CD4-positive, alpha-beta T cell (primary cell): Measurements from ENCODE around the gene FOXRED1. TPM values are rescaled to one million over a fixed set of nuclear protein-coding genes. Genes with fewer than 3 reads are reported as not detected.

Experiments
- ATAC-seq: fragments of 200-7000 bp; cut with Tn5 transposase; one replicate; pipeline ENCODE4 v1.10.0; 2022; ENCODE audit warnings: mild to moderate bottlenecking; ENCODE audit not compliant: poor library complexity
- CTCF ChIA-PET: fragments of 350-600 bp; sonication (Branson Sonifier 250); formaldehyde crosslinking; loops from one replicate; lab custom pipeline; 2021; ENCODE audit warnings: antibody characterized with exemption, inconsistent platforms; lab: Charles Lee
- POLR2A ChIA-PET: fragments of 350-600 bp; sonication (Branson Sonifier 250); formaldehyde crosslinking; loops from one replicate; lab custom pipeline; 2021; ENCODE audit warnings: antibody characterized with exemption, inconsistent platforms; lab: Charles Lee
- DNase-seq, 14 experiments: peaks; one replicate each; pipeline ENCODE4 v3.0.0-alpha.2; 2013 to 2020; ENCODE audit warnings: mixed read lengths in 2 of 14
- H3K27ac ChIP-seq, 2 donors: one replicate each; pipeline versions ENCODE4 v1.5.1 to v1.7.0; 2013; ENCODE audit warnings: low read length in 2 of 2, low read depth in 1 of 2, mild to moderate bottlenecking in 1 of 2
- H3K27me3 ChIP-seq, 2 experiments: 1 replicate in 1 of 2; 2 replicates in 1 of 2; pipeline versions ENCODE4 v1.6.1 to v1.7.0; 2013; ENCODE audit warnings: low read length in 2 of 2, control low read depth in 1 of 2, mild to moderate bottlenecking in 1 of 2, moderate library complexity in 1 of 2; ENCODE audit not compliant: insufficient read depth in 2 of 2, control insufficient read depth in 1 of 2
- H3K36me3 ChIP-seq: one replicate; pipeline ENCODE4 v1.6.1; 2013; ENCODE audit warnings: low read length, control low read depth; ENCODE audit not compliant: insufficient read depth
- H3K4me1 ChIP-seq: one replicate; pipeline ENCODE4 v1.6.1; 2013; ENCODE audit warnings: low read length, control low read depth; ENCODE audit not compliant: insufficient read depth
- H3K4me3 ChIP-seq: one replicate; pipeline ENCODE4 v1.5.1; 2013; ENCODE audit warnings: mild to moderate bottlenecking, low read length, moderate library complexity
- H3K9me3 ChIP-seq, 2 experiments: 1 replicate in 1 of 2; 2 replicates in 1 of 2; pipeline versions ENCODE4 v1.6.1 to v1.7.0; 2013; ENCODE audit warnings: low read length in 2 of 2, mild to moderate bottlenecking in 2 of 2, control low read depth in 1 of 2, moderate library complexity in 1 of 2; ENCODE audit not compliant: control insufficient read depth in 1 of 2, insufficient read depth in 1 of 2
- H3K27ac Mint-ChIP-seq: one replicate; pipeline ENCODE4 v1.8.0; 2020; ENCODE audit warnings: mixed read lengths
- H3K27me3 Mint-ChIP-seq: one replicate; pipeline ENCODE4 v1.8.0; 2021; ENCODE audit warnings: mixed read lengths
- H3K36me3 Mint-ChIP-seq: one replicate; pipeline ENCODE4 v1.8.0; 2021; ENCODE audit warnings: low read depth, mixed read lengths
- H3K4me1 Mint-ChIP-seq: one replicate; pipeline ENCODE4 v1.8.0; 2021; ENCODE audit warnings: low read depth, mixed read lengths
- H3K4me3 Mint-ChIP-seq: one replicate; pipeline ENCODE4 v1.8.0; 2020; ENCODE audit warnings: mild to moderate bottlenecking, mixed read lengths
- H3K9me3 Mint-ChIP-seq: one replicate; pipeline ENCODE4 v1.8.0; 2020; ENCODE audit warnings: mixed read lengths
- intact Hi-C, 2 experiments: fragments of 100-400 bp; cut with DNase I in 1 of 2; cut with micrococcal nuclease in 1 of 2; formaldehyde crosslinking; loops; one replicate each; pipeline versions ENCODE4 v1.15.1 to v1.9.0; 2023 to 2025; cut with DNase I, micrococcal nuclease
- total RNA-seq, 174 experiments: library from RNA in 2 of 174; stranded (reverse) in 2 of 174; gene quantifications; one replicate each; pipeline ENCODE4 v1.2.3 and lab custom pipeline; 2021 to 2026
- TF ChIP-seq, protein P1 (sequence below): fragments of 200-600 bp; IDR thresholded peaks from one replicate; pipeline ENCODE4 v1.8.0; 2022; ENCODE audit warnings: antibody characterized with exemption, mild to moderate bottlenecking

FOXRED1 gene
- total RNA-seq, 2 experiments from 2014 or later, result 25.3 to 29.0 TPM

- Mint-ChIP-seq H3K36me3 (peaks cover 60% of the 10 kb centered on the region), H3K9me3 (peaks cover 4% of the 10 kb centered on the region), H3K27me3 (no peaks in the 10 kb centered on the region), H3K4me3 (peak overlapping the region; percentile 12), H3K4me1 (peaks cover 53% of the 10 kb centered on the region), H3K27ac (peak overlapping the region; percentile 40)
- peaks cover 28% of the 10 kb centered on the region for H3K4me1 ChIP-seq
- peaks cover 16% of the 10 kb centered on the region for H3K36me3 ChIP-seq
- intact Hi-C loops, result loop anchor here in 1 of 2 experiments (10.0 kb wide), 1 partner anchor 677 kb away; no protein-coding TSS in a partner anchor
- H3K27ac ChIP-seq, result peak overlapping the region; percentile 0 to 50
- no peak overlapping the region for H3K4me3 ChIP-seq
- peak in 6 of 14 experiments; percentile 16 to 52 (median 36) for DNase-seq
- TF ChIP-seq, protein P1, sequence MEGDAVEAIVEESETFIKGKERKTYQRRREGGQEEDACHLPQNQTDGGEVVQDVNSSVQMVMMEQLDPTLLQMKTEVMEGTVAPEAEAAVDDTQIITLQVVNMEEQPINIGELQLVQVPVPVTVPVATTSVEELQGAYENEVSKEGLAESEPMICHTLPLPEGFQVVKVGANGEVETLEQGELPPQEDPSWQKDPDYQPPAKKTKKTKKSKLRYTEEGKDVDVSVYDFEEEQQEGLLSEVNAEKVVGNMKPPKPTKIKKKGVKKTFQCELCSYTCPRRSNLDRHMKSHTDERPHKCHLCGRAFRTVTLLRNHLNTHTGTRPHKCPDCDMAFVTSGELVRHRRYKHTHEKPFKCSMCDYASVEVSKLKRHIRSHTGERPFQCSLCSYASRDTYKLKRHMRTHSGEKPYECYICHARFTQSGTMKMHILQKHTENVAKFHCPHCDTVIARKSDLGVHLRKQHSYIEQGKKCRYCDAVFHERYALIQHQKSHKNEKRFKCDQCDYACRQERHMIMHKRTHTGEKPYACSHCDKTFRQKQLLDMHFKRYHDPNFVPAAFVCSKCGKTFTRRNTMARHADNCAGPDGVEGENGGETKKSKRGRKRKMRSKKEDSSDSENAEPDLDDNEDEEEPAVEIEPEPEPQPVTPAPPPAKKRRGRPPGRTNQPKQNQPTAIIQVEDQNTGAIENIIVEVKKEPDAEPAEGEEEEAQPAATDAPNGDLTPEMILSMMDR, result no peak
- no peaks in the 10 kb centered on the region for H3K9me3 ChIP-seq
- peak; percentile 39 for ATAC-seq
- H3K27me3 ChIP-seq, result no peaks in the 10 kb centered on the region
- ChIA-PET CTCF (interaction anchor here (1.4 kb wide), 1 partner anchor 8 kb away, joined by 9 read pairs; no protein-coding TSS in a partner anchor), POLR2A (interaction anchor here (0.9 to 1.7 kb wide), 4 partner anchors 12 to 35 kb away, joined by 3 to 11 read pairs (median 7); partner anchors contain the start of genes DCPS and TIRAP)
Observed at GRCh38 chr11:126317756-126318573, 49.0 kb downstream of the FOXRED1 start.

- H3K27me3 Mint-ChIP-seq, result no peaks in the 10 kb centered on the region
- ChIA-PET POLR2A (interaction anchor here (1.3 to 1.7 kb wide), 3 partner anchors 12 to 36 kb away, joined by 4 to 11 read pairs (median 10); partner anchors contain the start of genes DCPS and TIRAP), CTCF (interaction anchor here (1.4 kb wide), 1 partner anchor 8 kb away, joined by 9 read pairs; no protein-coding TSS in a partner anchor)
- ATAC-seq, result peak; percentile 85
- Histone ChIP-seq H3K4me1 (peaks cover 28% of the 10 kb centered on the region), H3K4me3 (no peak overlapping the region), H3K9me3 (no peaks in the 10 kb centered on the region), H3K27ac (peak overlapping the region in 1 of 2 donors; percentile 50), H3K27me3 (no peaks in the 10 kb centered on the region), H3K36me3 (peaks cover 8% of the 10 kb centered on the region)
- intact Hi-C loops, result loop anchor here in 1 of 2 experiments (10.0 kb wide), 1 partner anchor 676 kb away; no protein-coding TSS in a partner anchor
- H3K4me1 Mint-ChIP-seq, result peaks cover 47% of the 10 kb centered on the region
- H3K36me3 Mint-ChIP-seq, result peaks cover 55% of the 10 kb centered on the region
- TF ChIP-seq, protein P1, result no peak
- H3K27ac Mint-ChIP-seq, result peak overlapping the region; percentile 40
- DNase-seq, result peak in 5 of 14 experiments; percentile 14 to 57 (median 47)
- peak overlapping the region; percentile 12 for H3K4me3 Mint-ChIP-seq
- H3K9me3 Mint-ChIP-seq, result peaks cover 4% of the 10 kb centered on the region
Observed at GRCh38 chr11:126318574-126319373, 49.8 kb downstream of the FOXRED1 start.

GRCh38 chr11:126319374-126319740 lies 50.4 kb downstream of the FOXRED1 start:
- Histone ChIP-seq H3K36me3 (peaks cover 2% of the 10 kb centered on the region), H3K27ac (no peak overlapping the region), H3K4me1 (peaks cover 28% of the 10 kb centered on the region), H3K27me3 (no peaks in the 10 kb centered on the region), H3K4me3 (no peak overlapping the region), H3K9me3 (no peaks in the 10 kb centered on the region)
- Mint-ChIP-seq H3K36me3 (peaks cover 49% of the 10 kb centered on the region), H3K4me3 (no peak overlapping the region), H3K27me3 (no peaks in the 10 kb centered on the region), H3K9me3 (peaks cover 4% of the 10 kb centered on the region), H3K27ac (peak overlapping the region; percentile 40), H3K4me1 (peaks cover 47% of the 10 kb centered on the region)
- TF ChIP-seq, protein P1, result no peak
- CTCF ChIA-PET, result interaction anchor here (1.4 kb wide), 1 partner anchor 9 kb away, joined by 9 read pairs; no protein-coding TSS in a partner anchor
- intact Hi-C loops, result loop anchor here in 1 of 2 experiments (10.0 kb wide), 1 partner anchor 675 kb away; no protein-coding TSS in a partner anchor
- POLR2A ChIA-PET, result interaction anchor here (1.3 to 1.4 kb wide), 2 partner anchors 11 to 15 kb away, joined by 4 to 11 read pairs; partner anchors contain the start of gene DCPS
- no peak for ATAC-seq
- DNase-seq, result no peak
